ENCODE results near the gene PHF1.
"Not testable (repeated sequence)": the region's sequence is repeated elsewhere in the genome, so short reads cannot be mapped to it uniquely, and the experiment has no call there.

Gene PHF1

DNA sequence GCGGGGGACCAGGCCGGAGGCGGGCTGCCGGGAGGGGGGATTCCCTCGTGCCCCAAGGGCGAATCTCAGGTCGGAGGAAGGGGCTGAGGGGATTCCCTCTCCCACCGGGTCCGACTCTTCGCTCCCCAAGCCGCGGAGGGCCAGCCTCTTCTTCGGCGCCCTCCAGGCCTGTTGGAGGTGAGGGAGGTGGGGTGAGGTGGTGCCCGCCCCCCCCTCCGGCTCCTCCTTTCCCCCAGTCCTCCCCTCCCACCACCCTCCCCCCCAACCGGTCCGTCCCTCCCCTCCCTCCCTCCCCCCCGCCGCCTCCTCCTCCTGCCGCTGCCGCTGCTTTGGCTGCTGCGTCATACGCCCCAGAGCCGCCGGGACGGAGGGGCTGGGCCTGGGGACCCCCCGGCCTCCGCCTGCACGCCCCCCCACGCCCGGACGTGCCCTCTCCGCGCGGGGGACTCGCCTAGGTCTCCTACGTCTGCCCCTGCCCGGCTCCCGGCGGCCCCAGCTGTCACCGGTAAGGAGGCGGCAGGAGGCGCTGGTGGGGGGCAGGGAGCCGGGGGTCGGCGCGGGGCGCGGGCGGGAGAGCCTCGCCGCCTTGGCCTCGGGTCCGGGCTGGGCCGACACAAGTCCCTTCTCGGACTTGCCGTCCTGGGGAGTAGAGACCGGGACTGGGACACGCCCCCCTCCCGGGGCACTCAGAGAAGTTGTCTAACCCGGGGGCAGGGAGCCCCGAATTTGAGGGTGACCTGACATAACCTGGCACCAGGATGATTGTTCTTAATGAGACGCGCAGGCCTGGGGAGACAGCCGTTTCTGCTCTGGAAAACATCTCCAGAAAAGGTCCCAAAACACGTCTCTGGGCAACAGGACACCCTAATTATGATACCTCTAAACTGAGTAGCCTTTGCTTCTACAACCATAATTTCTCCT lies at the start of gene PHF1:
PHF1 (plus strand) TSS at position 304 of the 921 bp plus-strand sequence. CDS start 1,250 bp downstream, outside the sequence.
- TF ChIP-seq, protein P1, sequence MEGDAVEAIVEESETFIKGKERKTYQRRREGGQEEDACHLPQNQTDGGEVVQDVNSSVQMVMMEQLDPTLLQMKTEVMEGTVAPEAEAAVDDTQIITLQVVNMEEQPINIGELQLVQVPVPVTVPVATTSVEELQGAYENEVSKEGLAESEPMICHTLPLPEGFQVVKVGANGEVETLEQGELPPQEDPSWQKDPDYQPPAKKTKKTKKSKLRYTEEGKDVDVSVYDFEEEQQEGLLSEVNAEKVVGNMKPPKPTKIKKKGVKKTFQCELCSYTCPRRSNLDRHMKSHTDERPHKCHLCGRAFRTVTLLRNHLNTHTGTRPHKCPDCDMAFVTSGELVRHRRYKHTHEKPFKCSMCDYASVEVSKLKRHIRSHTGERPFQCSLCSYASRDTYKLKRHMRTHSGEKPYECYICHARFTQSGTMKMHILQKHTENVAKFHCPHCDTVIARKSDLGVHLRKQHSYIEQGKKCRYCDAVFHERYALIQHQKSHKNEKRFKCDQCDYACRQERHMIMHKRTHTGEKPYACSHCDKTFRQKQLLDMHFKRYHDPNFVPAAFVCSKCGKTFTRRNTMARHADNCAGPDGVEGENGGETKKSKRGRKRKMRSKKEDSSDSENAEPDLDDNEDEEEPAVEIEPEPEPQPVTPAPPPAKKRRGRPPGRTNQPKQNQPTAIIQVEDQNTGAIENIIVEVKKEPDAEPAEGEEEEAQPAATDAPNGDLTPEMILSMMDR (conservative IDR thresholded peaks at IDR 0.05; ENCODE audit: low read length), result no peak
- peak within 1 kb of the TSS; percentile 80 for H3K4me3 ChIP-seq (ENCODE audit: low read length)
- DNase-seq (ENCODE audit: low read depth), result peak; percentile 86

DNA sequence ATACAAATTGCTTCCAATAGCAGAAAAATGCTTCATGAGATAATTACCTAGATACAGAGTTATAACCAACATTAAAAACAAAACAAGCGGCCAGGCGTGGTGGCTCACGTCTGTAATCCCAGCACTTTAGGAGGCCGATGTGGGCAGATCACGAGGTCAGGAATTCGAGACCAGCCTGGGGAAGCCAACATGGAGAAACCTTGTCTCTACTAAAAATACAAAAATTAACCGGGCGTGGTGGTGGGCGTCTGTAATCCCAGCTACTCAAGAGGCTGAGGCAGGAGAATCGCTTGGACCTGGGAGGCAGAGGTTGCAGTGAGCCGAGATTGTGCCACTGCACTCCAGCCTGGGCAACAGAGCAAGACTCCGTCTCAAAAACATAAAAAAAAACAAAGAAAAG lies 47.3 kb upstream of the PHF1 start:
- DNase-seq (ENCODE audit: low read depth); H3K4me3 ChIP-seq (ENCODE audit: low read length): not testable (repeated sequence)

DNA sequence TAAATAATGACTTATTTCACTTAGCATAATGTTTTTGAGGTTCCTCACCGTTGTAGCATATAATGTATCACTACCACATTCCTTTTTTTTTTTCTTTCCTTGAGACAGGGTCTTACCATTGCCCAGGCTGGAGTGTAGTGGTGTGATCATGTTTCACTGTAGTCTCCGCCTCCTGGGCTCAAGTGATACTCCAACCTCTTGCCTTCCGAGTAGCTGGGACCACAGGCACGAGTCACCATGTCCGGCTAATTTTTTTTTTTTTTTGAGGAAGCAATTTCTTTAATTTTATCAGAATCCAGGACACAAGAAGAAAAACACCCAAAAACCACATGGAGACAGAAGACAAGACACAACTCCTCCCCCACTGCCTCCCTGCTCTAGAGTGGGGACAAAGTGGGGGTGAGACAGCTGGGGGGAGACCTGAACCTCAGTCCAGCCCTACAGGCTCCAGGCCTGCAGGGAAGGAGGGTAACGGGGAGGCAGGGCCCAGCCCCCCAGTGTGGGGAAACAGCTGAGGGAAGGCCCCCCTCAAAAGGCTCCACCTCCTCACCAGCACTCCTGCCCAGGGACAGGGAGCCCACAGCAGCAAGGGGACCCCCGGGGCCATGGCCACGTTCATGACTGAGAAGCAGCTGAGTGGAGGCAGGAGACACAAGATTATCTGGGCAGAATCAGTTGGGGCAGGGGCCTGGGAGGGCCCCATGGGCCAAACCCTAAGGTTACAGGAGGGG lies 46.2 kb upstream of the PHF1 start:
- H3K4me3 ChIP-seq (ENCODE audit: low read length), result not testable (repeated sequence)
- DNase-seq (ENCODE audit: low read depth), result peak; percentile 19

DNA sequence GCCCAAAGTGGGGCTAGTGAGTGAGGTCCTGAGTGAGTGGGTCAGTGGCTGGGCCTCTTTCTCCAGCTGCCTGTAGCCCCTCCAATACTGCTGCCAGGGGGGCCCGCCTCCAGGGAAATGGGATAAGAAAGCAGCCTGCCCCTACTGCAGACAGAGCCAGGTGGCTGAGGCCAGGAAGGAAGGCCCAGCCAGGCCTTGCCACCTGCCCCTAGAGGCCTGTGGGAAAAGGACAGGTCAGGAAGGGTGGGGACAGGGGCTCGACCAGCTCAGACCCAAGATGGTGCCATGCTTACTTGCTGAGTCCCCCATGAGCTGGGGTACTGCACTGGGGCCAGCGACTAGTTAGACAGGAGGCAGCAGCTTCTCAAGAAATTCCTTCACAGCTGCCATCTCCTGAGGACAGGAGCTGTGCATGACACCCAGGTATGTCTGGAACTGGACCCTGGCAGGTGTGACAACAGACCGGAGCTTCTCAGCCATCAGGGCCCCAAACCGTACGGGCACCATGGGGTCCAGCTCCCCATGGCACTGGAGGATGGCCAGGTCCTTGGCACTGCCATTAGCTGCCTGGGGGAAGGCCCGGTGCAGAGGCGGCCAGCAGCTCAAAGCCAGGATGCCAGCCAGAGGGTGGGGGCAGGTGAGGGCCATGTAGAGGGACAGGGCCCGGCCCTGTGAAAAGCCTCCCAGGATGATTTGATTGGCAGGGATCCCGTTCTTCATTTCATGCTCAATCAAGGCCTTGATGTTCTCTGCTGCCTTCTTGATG lies 45.4 kb upstream of the PHF1 start:
- not testable (repeated sequence) for H3K4me3 ChIP-seq (ENCODE audit: low read length); DNase-seq (ENCODE audit: low read depth)

DNA sequence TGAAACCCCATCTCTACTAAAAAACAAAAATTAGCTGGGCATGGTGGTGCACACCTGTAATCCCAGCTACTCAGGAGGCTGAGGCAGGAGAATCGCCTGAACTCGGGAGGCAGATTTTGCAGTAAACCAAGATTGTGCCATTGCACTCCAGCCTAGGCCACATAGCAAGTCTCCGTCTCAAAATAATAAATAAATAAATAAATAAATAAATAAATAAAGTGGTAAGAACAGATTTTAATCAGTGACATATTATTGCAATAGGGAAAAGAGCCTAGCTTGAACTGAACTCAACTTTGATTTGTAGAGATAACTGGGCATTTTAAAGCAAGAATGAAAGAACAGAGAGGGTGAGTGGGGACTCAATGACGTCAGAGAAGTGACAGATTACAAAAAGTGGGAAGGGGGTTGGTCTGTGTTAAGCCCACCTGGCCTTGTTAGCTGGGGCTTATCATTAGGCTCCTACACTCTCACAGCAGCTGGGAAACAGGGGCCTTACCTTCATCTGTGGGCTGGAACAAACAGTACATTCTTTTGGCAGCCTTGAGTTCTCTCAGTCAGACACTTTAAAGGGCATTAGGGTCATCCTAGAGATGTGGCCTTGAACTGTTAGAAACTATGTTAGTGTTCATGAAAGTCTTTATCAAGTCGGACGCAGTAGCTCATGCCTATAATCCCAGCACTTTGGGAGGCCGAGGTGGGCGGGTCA lies 43.7 kb upstream of the PHF1 start:
- no peak for DNase-seq (ENCODE audit: low read depth)
- H3K4me3 ChIP-seq (ENCODE audit: low read length), result no peak overlapping the region
- TF ChIP-seq, protein P1 (conservative IDR thresholded peaks at IDR 0.05; ENCODE audit: low read length), result no peak

DNA sequence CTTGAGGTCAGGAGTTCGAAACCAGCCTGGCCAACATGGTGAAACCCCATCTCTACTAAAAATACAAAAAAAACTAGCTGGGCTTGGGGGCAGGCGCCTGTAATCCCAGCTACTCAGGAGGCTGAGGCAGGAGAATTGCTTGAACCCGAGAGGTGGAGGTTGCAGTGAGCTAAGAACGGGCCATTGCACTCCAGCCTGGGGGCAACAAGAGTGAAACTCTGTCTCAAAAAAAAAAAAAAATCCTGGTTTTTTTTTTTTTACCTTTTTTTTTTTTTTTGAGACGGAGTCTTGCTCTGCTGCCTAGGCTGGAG lies 43.1 kb upstream of the PHF1 start:
- not testable (repeated sequence) for DNase-seq (ENCODE audit: low read depth)

DNA sequence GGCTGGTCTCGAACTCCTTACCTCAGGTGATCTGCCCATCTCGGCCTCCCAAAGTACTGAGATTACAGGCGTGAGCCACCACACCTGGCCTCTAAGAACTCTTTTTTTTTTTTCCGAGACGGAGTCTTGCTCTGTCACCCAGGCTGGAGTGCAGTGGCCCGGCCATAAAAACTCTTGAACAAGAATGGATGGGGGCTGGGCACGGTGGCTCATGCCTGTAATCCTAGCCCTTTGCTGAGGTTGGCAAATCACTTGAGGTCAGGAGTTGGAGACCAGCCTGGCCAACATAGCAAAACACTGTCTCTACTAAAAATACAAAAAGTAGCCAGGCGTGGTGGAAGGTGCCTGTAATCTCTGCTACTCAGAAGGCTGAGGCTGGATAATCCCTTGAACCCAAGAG lies 38.9 kb upstream of the PHF1 start:
- DNase-seq (ENCODE audit: low read depth); H3K4me3 ChIP-seq (ENCODE audit: low read length): not testable (repeated sequence)

More for the DNA sequence above, 43.1 kb upstream of the PHF1 start:
- H3K4me3 ChIP-seq (ENCODE audit: low read length), result not testable (repeated sequence)

DNA sequence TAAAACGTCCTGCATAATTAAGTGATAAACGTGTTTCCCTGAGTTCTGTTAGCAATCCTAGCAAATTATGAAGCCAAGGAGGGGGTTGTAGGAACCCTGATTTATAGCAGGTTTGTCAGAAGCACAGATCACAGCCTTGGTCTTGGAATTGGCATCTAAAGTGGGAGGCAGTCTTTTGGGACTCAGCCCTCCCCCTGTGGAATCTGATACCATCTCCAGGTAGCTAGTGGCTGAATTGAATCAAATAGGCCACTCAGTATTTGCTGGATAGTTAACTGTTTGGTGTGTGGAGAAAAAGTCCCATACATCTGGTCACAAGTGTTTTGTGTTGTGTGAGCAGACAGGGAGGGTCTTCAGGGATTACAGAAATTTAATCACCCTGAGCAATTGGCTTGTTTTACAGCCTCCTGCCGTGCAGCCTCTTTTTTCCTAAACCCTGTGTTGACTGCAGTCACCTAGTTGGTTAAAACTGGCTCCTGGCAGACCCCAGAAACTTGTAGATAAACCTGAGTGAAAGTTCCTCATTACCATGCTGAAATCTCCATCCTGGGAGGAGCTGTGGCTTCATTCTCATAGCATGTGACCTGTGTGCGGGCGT lies 38.2 kb upstream of the PHF1 start:
- H3K4me3 ChIP-seq (ENCODE audit: low read length), result no peak overlapping the region
- TF ChIP-seq, protein P1 (conservative IDR thresholded peaks at IDR 0.05; ENCODE audit: low read length), result no peak
- DNase-seq (ENCODE audit: low read depth), result no peak
